Activated CD4-positive, CD25-positive, alpha-beta regulatory T cell (primary cell): ENCODE measurements around the gene HNRNPM.
"Not testable (repeated sequence)": the region's sequence is repeated elsewhere in the genome, so short reads cannot be mapped to it uniquely, and the experiment has no call there.

Source experiments
- DNase-seq, 4 experiments: peaks; one replicate each; lab custom pipeline; 2025; lab: John Stamatoyannopoulos, UW

The HNRNPM gene

GRCh38 chr19:8511573-8512101 lies 66.9 kb downstream of the HNRNPM start:
- DNase-seq, result no peak

- DNase-seq, result no peak
These were observed 67.6 kb downstream of the HNRNPM start for GRCh38 chr19:8512115-8512967.

- DNase-seq, result no peak
These were observed 68.4 kb downstream of the HNRNPM start for GRCh38 chr19:8513036-8513686.

- DNase-seq, result peak; percentile 93 to 96 (median 94)
These were observed 69.1 kb downstream of the HNRNPM start, which contains the start of gene ZNF414 for GRCh38 chr19:8513687-8514504. ZNF414 (minus strand) TSS chr19:8514167; CDS start chr19:8514046, 121 bp downstream.

GRCh38 chr19:8514505-8515009 lies 69.8 kb downstream of the HNRNPM start:
- not testable (repeated sequence) for DNase-seq

- DNase-seq, result no peak
These were observed 70.5 kb downstream of the HNRNPM start for GRCh38 chr19:8515317-8515716.

- peak in 2 of 4 experiments; percentile 41 to 50 for DNase-seq
These were observed 73.0 kb downstream of the HNRNPM start for GRCh38 chr19:8517551-8518442.

GRCh38 chr19:8518536-8518935 lies 73.8 kb downstream of the HNRNPM start:
- DNase-seq, result no peak

GRCh38 chr19:8519388-8519787 lies 74.6 kb downstream of the HNRNPM start:
- no peak for DNase-seq

GRCh38 chr19:8525401-8525684 lies 80.6 kb downstream of the HNRNPM start:
- DNase-seq, result no peak

- no peak for DNase-seq
These were observed 81.7 kb downstream of the HNRNPM start for GRCh38 chr19:8526345-8527091.

GRCh38 chr19:8528500-8528899 lies 83.7 kb downstream of the HNRNPM start:
- DNase-seq, result no peak

GRCh38 chr19:8529369-8530006 lies 84.7 kb downstream of the HNRNPM start:
- no peak for DNase-seq

GRCh38 chr19:8530061-8530679 lies 85.4 kb downstream of the HNRNPM start:
- DNase-seq, result no peak

- no peak for DNase-seq
These were observed 86.7 kb downstream of the HNRNPM start for GRCh38 chr19:8531470-8531869.

- no peak for DNase-seq
These were observed 87.5 kb downstream of the HNRNPM start for GRCh38 chr19:8532225-8532624.

GRCh38 chr19:8536282-8536681 lies 91.5 kb downstream of the HNRNPM start:
- no peak for DNase-seq

- no peak for DNase-seq
These were observed 92.3 kb downstream of the HNRNPM start for GRCh38 chr19:8537099-8537498.
